Body of pancreas (tissue), 4 donors: ENCODE measurements around the gene SLC25A46. TPM values are rescaled to one million over a fixed set of nuclear protein-coding genes. Genes with fewer than 3 reads are reported as not detected.
A peak's percentile ranks its signal among the peaks of the same experiment; 100 is the strongest.

Experiments used
- ATAC-seq: fragments of 150-250 bp; one replicate; pipeline ENCODE4 v1.9.1; 2016
- DNase-seq, 4 donors: peaks; one replicate each; pipeline ENCODE4 v3.0.0-alpha.2; 2019
- H3K27ac ChIP-seq, 4 donors: fragments of 200-600 bp; sonication (generic); 1 replicate in 3 of 4; 2 replicates in 1 of 4; pipeline versions ENCODE4 v1.5.1 to v1.6.1; 2016 to 2019; ENCODE audit warnings: mild to moderate bottlenecking in 1 of 4, mixed read lengths in 1 of 4, moderate library complexity in 1 of 4
- H3K27me3 ChIP-seq, 2 donors: fragments of 200-600 bp; sonication (generic); one replicate each; pipeline ENCODE4 v1.6.0; 2016; ENCODE audit warnings: mild to moderate bottlenecking in 1 of 2
- H3K36me3 ChIP-seq, 2 donors: fragments of 200-600 bp; sonication (generic); replicated peaks in 1 of 2; 2 replicates each; pipeline ENCODE4 v1.5.1; 2016; ENCODE audit warnings: low read depth in 2 of 2; ENCODE audit not compliant: insufficient read depth in 1 of 2
- H3K4me1 ChIP-seq: fragments of 200-600 bp; sonication (generic); one replicate; pipeline ENCODE4 v1.6.0; 2016
- H3K4me3 ChIP-seq, 2 donors: fragments of 200-600 bp; sonication (generic); 1 replicate in 1 of 2; 2 replicates in 1 of 2; pipeline ENCODE4 v1.5.1; 2016 to 2019
- H3K9me3 ChIP-seq, 3 donors: fragments of 200-600 bp; sonication (generic); 1 replicate in 2 of 3; 2 replicates in 1 of 3; pipeline ENCODE4 v1.5.1; 2016
- CTCF ChIP-seq, 7 experiments: fragments of 450-650 bp in 4 of 7; fragments of 200-600 bp in 3 of 7; sonication (generic) in 3 of 7; IDR thresholded peaks; one replicate each; pipeline ENCODE4 v1.5.1; 2016 to 2019; ENCODE audit warnings: antibody characterized with exemption in 7 of 7
- POLR2A ChIP-seq, 3 donors: fragments of 450-650 bp; IDR thresholded peaks; one replicate each; pipeline ENCODE4 v1.6.1; 2016; ENCODE audit warnings: antibody characterized with exemption in 3 of 3, mild to moderate bottlenecking in 2 of 3
- WGBS, 2 donors: methylation state at CpG; one replicate each; pipeline ENCODE4 v1.1.5; 2017; 5-methylcytosine and 5-hydroxymethylcytosine counted together
- intact Hi-C: fragments of 100-400 bp; cut with DNase I; formaldehyde crosslinking; loops from one replicate; pipeline ENCODE4 v1.15.1; 2023
- total RNA-seq, 2 donors: library from RNA; depleted of rRNA; stranded (reverse); fragments of >200 nt; gene quantifications; one replicate each; pipeline ENCODE4 v1.1.0, GENCODE V29; 2016

Gene SLC25A46
- total RNA-seq, 2 donors from 2014 or later, result 30.7 to 36.3 TPM

- DNase-seq (peak in 3 of 4 donors; percentile 5 to 7 (median 7)), ATAC-seq (no peak)
- Histone ChIP-seq H3K4me3 (no peak overlapping the region), H3K27ac (no peak overlapping the region), H3K9me3 (peaks cover 0 to 6% (median 0%) of the 10 kb centered on the region in 3 donors), H3K27me3 (no peaks in the 10 kb centered on the region), H3K36me3 (no peaks in the 10 kb centered on the region), H3K4me1 (no peaks in the 10 kb centered on the region)
- 56 to 57% methylated on average over 4 of the region's 4 CpGs for WGBS, 2 donors
- intact Hi-C loops, result no loop called here
- TF ChIP-seq POLR2A (IDR thresholded peaks at IDR 0.05), result no peak
- TF ChIP-seq CTCF (IDR thresholded peaks at IDR 0.05), result no peak
Observed at GRCh38 chr5:110807169-110807568, 68.4 kb downstream of the SLC25A46 start.

- TF ChIP-seq CTCF (IDR thresholded peaks at IDR 0.05) (no peak), POLR2A (IDR thresholded peaks at IDR 0.05) (no peak)
- no peak overlapping the region for H3K27ac ChIP-seq
- intact Hi-C loops, result no loop called here
- no peaks in the 10 kb centered on the region for H3K9me3 ChIP-seq
- WGBS, 2 donors, result 73 to 87% methylated on average over 1 of the region's 1 CpG
- no peak for DNase-seq
- no peaks in the 10 kb centered on the region for H3K4me1 ChIP-seq
- no peak for ATAC-seq
- no peak overlapping the region for H3K4me3 ChIP-seq
- H3K36me3 ChIP-seq, result no peaks in the 10 kb centered on the region
- H3K27me3 ChIP-seq, result no peaks in the 10 kb centered on the region
Observed at GRCh38 chr5:110809006-110809405, 70.2 kb downstream of the SLC25A46 start.

Other genes starting within 250 kb of the SLC25A46 start
- gene TMEM232, start 12.3 kb upstream of the SLC25A46 start, total RNA-seq, result 1 to 10 TPM; 1.3 to 3.1 TPM